Dermis microvascular lymphatic vessel endothelial cell (primary cell): Measurements from ENCODE around the gene TRDN. TPM values are rescaled to one million over a fixed set of nuclear protein-coding genes. Genes with fewer than 3 reads are reported as not detected.
A peak's percentile ranks its signal among the peaks of the same experiment; 100 is the strongest.
"Not testable (repeated sequence)": the region's sequence is repeated elsewhere in the genome, so short reads cannot be mapped to it uniquely, and the experiment has no call there.

Source experiments
- DNase-seq, 2 donors: peaks; one replicate each; pipeline versions ENCODE4 v3.0.0 to v3.0.0-alpha.2; 2010; ENCODE audit warnings: low read depth in 2 of 2
- total RNA-seq: library from RNA; depleted of rRNA; stranded (reverse); fragments of >200 nt; gene quantifications from 2 replicates; pipeline ENCODE4 v1.2.1, GENCODE V29; 2014

The TRDN gene
- total RNA-seq, 1 donor from 2014 or later: not detected

GRCh38 chr6:123565529-123565928, 71.2 kb downstream of the TRDN start:
- DNase-seq: no peak

GRCh38 chr6:123564361-123564760, 72.4 kb downstream of the TRDN start:
- DNase-seq: no peak

- DNase-seq: no peak
Observed at GRCh38 chr6:123562677-123563076, 74.1 kb downstream of the TRDN start.

GRCh38 chr6:123562264-123562663, 74.5 kb downstream of the TRDN start:
- no peak for DNase-seq

GRCh38 chr6:123559816-123560215, 76.9 kb downstream of the TRDN start:
- DNase-seq: not testable (repeated sequence)

- DNase-seq: not testable (repeated sequence)
Observed at GRCh38 chr6:123557474-123557873, 79.3 kb downstream of the TRDN start.

DNA sequence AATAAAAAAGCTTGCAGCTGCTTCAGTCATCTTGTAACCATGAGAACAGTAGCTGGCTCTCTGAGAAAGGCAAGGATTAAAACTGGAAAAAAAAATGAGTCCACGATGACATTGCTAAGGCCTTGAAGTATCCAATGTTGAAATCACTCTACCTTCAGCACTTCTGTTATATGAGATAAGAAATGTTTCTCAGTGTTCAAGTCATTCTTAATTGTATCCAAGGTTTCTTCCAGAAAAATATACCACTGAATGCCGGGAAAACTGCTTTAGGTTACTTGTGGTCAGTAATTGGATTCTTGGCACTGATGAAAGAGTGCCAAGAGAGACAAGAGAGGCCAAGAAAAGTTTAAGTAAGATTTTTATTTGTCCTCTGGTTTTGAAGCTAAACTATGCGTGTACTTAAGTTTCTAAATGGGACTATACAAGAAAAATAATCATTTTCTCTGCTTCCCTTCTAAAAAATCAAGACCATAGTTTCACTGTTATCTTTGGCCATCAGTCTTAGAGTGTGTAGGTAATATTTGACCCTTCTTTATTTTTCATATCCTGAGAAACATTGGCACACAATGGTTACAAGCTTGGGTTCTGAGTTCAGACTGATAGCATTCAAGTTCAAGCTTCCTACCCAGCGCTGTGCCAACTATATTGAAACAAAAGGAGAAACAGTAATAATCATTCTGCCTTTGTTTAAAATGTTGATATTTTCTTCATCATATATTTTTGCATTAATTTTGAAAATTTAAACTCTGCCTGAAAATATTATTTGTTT, 84.6 kb downstream of the TRDN start:
- DNase-seq: no peak

GRCh38 chr6:123550052-123550617, 86.6 kb downstream of the TRDN start:
- no peak for DNase-seq

DNA sequence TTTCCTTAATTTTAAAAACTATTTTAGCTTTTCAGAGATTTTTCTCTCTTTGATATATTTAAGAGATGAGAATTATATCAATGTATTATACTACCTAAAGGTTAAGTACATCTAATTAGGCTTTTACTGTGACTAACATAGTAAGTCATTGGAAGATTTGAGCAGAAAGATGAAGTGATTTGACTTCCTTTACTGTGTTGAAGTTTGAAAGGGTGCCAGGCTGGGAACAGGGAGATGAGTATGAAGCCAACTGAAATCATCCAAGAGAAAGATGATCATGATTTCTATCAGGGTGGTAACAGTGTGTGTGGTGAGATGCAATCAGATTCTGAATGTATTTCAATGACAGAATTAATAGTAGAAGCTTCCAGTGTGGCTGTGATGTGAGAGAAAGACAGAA, 87.3 kb downstream of the TRDN start:
- no peak for DNase-seq

DNA sequence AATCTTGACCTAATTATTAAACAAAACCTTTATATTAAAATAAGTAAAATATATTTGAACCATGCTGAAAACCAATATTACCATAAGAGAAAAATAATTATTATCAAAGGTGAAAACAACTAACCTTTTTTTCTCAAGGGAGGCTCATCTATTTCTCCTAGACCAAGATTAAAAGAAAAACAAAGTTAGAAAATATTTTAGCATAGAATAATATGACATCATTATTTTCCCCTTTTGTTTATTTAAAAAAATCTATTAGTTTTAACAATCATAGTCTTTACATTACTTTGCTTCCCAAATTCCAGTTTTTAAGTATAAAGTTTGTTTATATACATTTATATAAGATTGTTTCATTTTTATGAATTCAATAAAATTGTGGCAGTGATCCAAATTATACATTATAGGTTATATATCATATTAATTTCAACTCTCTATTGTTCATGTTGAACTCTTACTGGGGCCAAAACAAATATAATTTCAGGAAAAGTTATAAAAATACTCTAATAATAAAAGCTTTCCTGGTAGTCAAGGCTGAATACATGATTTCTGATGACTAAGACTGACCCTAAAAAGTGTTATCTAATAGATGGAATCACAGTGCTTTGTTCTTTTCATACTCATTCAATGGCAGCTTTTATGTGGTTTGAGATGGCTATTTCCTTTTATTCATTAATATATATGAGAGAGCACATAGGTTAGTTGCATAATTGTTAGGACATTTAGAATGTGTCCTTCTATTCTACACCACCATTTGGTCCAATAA, 89.4 kb downstream of the TRDN start:
- DNase-seq: peak; percentile 5 to 36

DNA sequence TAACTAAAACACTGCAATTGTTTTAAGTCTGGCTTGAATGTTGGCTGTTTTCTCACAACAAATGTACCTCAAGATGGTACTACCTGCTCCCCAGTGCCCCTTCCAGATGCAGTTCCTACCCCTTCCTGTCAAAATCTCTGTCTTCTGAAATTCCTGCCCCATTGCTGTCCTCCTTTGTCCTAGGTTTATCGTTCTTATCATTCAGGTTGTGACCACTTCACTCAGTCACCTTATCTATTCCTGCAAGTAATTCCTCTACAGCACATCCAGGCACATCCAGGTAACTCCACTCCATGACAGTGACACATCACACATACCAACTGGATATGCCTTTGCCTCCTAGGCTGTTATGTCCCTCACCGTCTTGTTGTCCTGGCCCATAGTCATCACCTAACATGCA, 90.2 kb downstream of the TRDN start:
- no peak for DNase-seq

DNA sequence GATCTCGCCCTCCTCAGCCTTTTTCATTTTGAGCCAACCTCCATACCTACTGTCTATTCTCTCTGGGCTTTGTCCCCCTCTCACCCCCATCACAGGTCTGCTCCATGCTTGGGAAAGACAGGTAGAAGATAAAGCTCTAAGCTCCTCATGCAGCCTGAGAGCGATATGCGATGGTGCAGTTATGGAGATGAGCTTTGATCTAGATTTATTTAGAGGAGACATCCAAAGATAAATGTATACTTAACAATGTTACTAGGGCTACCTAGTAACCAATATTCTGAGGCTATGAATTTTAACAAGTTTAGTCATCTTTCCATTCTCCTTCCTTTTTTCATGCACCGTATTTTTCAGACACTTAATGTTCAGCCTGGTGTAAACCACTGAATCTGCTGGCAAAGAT, 95.3 kb downstream of the TRDN start:
- DNase-seq: no peak

DNA sequence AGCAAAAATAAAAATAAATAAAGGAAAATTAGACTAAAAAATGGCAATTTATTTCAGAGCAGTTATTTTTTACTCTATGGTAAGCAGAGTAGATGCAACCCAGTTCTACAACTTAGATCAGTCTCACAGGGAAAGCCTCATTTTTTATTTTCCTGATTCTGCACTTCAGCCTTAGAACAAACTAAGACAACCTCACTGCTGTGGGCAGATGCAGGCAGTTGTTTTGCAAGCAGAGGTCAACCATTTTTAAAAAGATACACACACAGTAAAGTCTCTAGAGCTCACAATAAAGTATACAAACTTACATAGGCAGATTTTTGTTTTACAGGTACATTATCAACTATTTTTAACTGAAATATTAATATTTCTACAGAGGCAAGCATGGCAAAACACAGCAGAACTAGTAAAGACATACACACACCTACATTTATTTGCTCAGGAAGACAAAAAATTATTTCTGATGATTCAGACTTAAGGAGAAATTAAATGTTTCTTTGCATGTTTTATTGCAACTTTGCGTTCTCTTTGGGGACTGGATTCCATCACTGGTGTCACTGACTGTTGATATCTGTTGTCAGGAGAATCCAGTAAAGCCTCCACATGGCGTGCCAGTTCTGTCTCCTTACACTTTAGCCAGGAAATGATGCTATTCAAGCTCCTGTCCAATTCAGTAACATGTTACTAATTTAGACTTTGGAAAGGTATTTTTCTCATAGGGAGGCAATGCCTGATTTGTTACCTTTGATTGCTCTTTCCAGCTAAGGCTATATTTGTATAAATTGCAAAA, 102.7 kb downstream of the TRDN start:
- DNase-seq: no peak

GRCh38 chr6:123529843-123530242, 106.9 kb downstream of the TRDN start:
- DNase-seq: no peak

DNA sequence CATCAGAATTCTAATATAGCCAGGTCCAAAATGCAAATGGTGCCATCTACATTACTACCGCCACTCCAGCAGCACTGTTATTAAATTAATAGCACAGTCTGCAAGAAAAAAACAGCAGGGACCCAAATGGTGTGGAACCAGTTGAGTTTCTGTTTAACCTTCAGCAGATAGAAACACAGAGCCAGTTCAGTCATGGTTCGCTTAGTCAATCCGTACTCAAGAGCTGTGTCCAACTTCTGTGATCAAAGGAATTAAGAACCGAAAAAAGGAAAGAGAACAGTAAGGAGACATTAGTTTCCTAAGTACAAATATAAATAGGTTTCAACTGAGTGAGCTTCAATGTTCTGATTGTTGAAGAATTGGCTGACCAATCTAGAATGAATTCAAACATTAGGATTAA, 107.7 kb downstream of the TRDN start:
- no peak for DNase-seq

DNA sequence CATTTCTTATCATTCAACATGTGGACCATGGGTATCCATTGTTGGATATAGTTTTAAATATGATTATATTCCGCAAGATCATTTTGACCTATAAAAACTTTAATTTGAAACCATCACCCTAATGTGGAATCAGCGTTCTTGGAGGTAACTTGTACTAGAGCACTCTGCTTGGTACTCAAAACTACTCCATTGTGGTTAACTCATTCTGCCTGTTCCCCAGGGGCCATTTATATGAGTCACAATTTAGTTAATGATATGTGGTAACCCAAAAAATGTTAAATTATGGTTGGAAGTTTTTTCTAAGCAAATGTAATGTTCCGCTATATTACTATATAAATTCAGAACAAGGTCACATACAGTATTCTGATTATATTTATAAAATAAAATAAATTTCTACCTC, 109.3 kb downstream of the TRDN start:
- DNase-seq: no peak

- no peak for DNase-seq
Observed at GRCh38 chr6:123526128-123526527, 110.6 kb downstream of the TRDN start.

DNA sequence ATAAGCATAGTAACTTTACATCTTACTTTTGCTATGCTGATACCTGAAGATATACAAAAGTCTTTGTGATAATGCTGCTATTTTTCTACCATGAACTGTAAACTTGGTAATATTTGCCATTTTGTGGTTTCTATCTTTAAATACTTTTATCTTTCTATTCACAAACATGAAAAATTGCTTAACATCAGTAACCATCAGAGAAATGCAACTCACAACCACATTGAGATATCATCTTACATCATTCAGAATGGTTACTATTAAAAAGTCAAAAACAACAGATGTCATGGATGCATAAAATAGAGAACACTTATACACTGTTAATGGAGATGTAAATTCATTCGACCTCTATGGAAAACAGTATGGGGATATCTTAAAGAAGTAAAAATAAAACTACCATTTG, 112.0 kb downstream of the TRDN start:
- DNase-seq: no peak

GRCh38 chr6:123520217-123520616, 116.5 kb downstream of the TRDN start:
- no peak for DNase-seq

- DNase-seq: no peak
Observed at GRCh38 chr6:123519189-123519505, 117.6 kb downstream of the TRDN start.

GRCh38 chr6:123518441-123519188, 118.1 kb downstream of the TRDN start:
- no peak for DNase-seq
